ENCODE measurements around the gene CEP20. TPM values are rescaled to one million over a fixed set of nuclear protein-coding genes. Genes with fewer than 3 reads are reported as not detected.

CEP20 gene
- total RNA-seq, 1 experiment from 2014 or later: 94.3 TPM

DNA sequence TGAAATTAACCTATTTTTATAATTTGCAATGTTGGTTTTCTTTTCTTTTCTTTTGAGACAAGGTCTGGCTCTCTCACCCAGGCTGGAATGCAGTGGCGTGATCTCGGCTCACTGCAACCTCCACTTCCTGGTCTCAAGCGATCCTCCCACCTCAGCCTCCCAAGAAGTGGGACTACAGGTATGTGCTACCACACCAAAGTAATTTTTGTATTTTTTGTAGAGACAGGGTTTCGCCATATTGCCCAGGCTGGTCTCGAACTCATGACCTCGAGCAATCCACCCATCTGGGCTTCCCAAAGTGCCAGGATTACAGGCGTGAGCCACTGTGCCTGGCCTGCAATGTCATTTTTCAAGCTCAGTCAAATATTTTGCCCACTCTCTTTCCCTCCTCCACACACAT is 67.6 kb downstream of the CEP20 start:
- Histone ChIP-seq H3K9me3 (ENCODE audit: control insufficient read depth, insufficient read depth, low read depth, low read length) (peaks cover 8% of the 10 kb centered on the region; the same call in 1 of the 2 replicates), H3K36me3 (ENCODE audit: control insufficient read depth, insufficient read depth, low read length) (no peaks in the 10 kb centered on the region), H3K4me3 (ENCODE audit: low read depth in 2 of 2, low read length in 2 of 2) (no peak overlapping the region), H3K27me3 (ENCODE audit: control insufficient read depth, insufficient read depth, low read length) (no peaks in the 10 kb centered on the region), H3K27ac (ENCODE audit: low read length) (no peak overlapping the region), H3K4me1 (ENCODE audit: control insufficient read depth, insufficient read depth, low read length) (no peaks in the 10 kb centered on the region)
- ATAC-seq (no peak), DNase-seq (ENCODE audit: low read depth, low spot score) (no peak)
- in situ Hi-C loops (cut with HindIII; ENCODE audit: low pct_unique_long_range_greater_than_20kb, low sequenced_read_pairs): no loop called here
- intact Hi-C loops (cut with micrococcal nuclease; ENCODE audit: unreplicated experiment): loop anchor here (5.0 kb wide), 1 partner anchor 44 kb away; no protein-coding TSS in a partner anchor
- ChIA-PET CTCF (interaction anchor here (0.6 to 2.4 kb wide), 5 partner anchors 9 to 55 kb away, joined by 5 to 23 read pairs (median 6); no protein-coding TSS in a partner anchor), POLR2A (no interaction called here)
- TF ChIP-seq, protein P1, sequence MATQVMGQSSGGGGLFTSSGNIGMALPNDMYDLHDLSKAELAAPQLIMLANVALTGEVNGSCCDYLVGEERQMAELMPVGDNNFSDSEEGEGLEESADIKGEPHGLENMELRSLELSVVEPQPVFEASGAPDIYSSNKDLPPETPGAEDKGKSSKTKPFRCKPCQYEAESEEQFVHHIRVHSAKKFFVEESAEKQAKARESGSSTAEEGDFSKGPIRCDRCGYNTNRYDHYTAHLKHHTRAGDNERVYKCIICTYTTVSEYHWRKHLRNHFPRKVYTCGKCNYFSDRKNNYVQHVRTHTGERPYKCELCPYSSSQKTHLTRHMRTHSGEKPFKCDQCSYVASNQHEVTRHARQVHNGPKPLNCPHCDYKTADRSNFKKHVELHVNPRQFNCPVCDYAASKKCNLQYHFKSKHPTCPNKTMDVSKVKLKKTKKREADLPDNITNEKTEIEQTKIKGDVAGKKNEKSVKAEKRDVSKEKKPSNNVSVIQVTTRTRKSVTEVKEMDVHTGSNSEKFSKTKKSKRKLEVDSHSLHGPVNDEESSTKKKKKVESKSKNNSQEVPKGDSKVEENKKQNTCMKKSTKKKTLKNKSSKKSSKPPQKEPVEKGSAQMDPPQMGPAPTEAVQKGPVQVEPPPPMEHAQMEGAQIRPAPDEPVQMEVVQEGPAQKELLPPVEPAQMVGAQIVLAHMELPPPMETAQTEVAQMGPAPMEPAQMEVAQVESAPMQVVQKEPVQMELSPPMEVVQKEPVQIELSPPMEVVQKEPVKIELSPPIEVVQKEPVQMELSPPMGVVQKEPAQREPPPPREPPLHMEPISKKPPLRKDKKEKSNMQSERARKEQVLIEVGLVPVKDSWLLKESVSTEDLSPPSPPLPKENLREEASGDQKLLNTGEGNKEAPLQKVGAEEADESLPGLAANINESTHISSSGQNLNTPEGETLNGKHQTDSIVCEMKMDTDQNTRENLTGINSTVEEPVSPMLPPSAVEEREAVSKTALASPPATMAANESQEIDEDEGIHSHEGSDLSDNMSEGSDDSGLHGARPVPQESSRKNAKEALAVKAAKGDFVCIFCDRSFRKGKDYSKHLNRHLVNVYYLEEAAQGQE (IDR thresholded peaks at IDR 0.05; ENCODE audit: insufficient read depth in 1 of 2, low read depth in 2 of 2, low read length in 1 of 2): no peak
- no peak for TF ChIP-seq POLR2AphosphoS5 (IDR thresholded peaks at IDR 0.05; ENCODE audit: low read depth, low read length)
- no peak for TF ChIP-seq SIN3A (IDR thresholded peaks at IDR 0.05; ENCODE audit: borderline replicate concordance, insufficient read depth, low read depth, low read length)
- TF ChIP-seq, protein P2, sequence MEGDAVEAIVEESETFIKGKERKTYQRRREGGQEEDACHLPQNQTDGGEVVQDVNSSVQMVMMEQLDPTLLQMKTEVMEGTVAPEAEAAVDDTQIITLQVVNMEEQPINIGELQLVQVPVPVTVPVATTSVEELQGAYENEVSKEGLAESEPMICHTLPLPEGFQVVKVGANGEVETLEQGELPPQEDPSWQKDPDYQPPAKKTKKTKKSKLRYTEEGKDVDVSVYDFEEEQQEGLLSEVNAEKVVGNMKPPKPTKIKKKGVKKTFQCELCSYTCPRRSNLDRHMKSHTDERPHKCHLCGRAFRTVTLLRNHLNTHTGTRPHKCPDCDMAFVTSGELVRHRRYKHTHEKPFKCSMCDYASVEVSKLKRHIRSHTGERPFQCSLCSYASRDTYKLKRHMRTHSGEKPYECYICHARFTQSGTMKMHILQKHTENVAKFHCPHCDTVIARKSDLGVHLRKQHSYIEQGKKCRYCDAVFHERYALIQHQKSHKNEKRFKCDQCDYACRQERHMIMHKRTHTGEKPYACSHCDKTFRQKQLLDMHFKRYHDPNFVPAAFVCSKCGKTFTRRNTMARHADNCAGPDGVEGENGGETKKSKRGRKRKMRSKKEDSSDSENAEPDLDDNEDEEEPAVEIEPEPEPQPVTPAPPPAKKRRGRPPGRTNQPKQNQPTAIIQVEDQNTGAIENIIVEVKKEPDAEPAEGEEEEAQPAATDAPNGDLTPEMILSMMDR (IDR thresholded peaks at IDR 0.05): no peak
- no peak for TF ChIP-seq TCF7L2 (IDR thresholded peaks at IDR 0.05; ENCODE audit: low read depth, low read length)
- no TSS peak for BruUV-seq (replicated peaks)

DNA sequence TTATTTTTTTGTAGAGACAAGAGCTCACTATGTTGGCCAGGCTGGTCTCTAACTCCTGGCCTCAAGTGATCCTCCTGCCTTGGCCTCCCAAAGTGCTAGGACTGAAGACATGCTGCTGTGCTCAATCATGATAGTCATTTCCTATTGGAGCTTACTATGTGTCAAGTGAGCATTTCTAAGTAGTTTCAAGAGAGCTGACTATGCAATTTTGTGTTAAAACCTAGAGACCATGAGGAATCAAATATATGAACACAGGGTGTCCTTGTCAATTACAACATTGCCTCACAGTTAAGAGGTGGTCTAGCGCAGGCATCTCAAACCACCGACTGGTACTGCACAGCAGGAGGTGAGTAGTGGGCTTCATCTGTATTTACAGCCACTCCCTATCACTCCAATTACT is 69.4 kb downstream of the CEP20 start:
- no peaks in the 10 kb centered on the region for H3K27me3 ChIP-seq (ENCODE audit: control insufficient read depth, insufficient read depth, low read length)
- H3K9me3 ChIP-seq (ENCODE audit: control insufficient read depth, insufficient read depth, low read depth, low read length): peaks cover 17% of the 10 kb centered on the region; the same call in 1 of the 2 replicates
- H3K4me1 ChIP-seq (ENCODE audit: control insufficient read depth, insufficient read depth, low read length): no peaks in the 10 kb centered on the region
- ATAC-seq (no peak), DNase-seq (ENCODE audit: low read depth, low spot score) (no peak)
- no peak overlapping the region for H3K4me3 ChIP-seq (ENCODE audit: low read depth in 2 of 2, low read length in 2 of 2)
- in situ Hi-C loops (cut with HindIII; ENCODE audit: low pct_unique_long_range_greater_than_20kb, low sequenced_read_pairs): loop anchor here (5.0 kb wide), 1 partner anchor 37 kb away; no protein-coding TSS in a partner anchor
- H3K27ac ChIP-seq (ENCODE audit: low read length): no peak overlapping the region
- intact Hi-C loops (cut with micrococcal nuclease; ENCODE audit: unreplicated experiment): no loop called here
- BruUV-seq (replicated peaks): no TSS peak
- no peaks in the 10 kb centered on the region for H3K36me3 ChIP-seq (ENCODE audit: control insufficient read depth, insufficient read depth, low read length)
- ChIA-PET CTCF (no interaction called here), POLR2A (interaction anchor here (0.6 kb wide), 1 partner anchor 153 kb away, joined by 3 read pairs; no protein-coding TSS in a partner anchor)
- TF ChIP-seq, protein P2 (IDR thresholded peaks at IDR 0.05): no peak
- TF ChIP-seq, protein P1 (IDR thresholded peaks at IDR 0.05; ENCODE audit: insufficient read depth in 1 of 2, low read depth in 2 of 2, low read length in 1 of 2): no peak
- no peak for TF ChIP-seq SIN3A (IDR thresholded peaks at IDR 0.05; ENCODE audit: borderline replicate concordance, insufficient read depth, low read depth, low read length)
- no peak for TF ChIP-seq TCF7L2 (IDR thresholded peaks at IDR 0.05; ENCODE audit: low read depth, low read length)
- no peak for TF ChIP-seq POLR2AphosphoS5 (IDR thresholded peaks at IDR 0.05; ENCODE audit: low read depth, low read length)
